ENCODE data around the gene HYDIN. TPM values are rescaled to one million over a fixed set of nuclear protein-coding genes. Genes with fewer than 3 reads are reported as not detected.
"Not testable (repeated sequence)": the region's sequence is repeated elsewhere in the genome, so short reads cannot be mapped to it uniquely, and the experiment has no call there.

Gene HYDIN
- total and polyA plus RNA-seq, 2 experiments from 2014 or later, result 3.1 to 7.7 TPM

DNA sequence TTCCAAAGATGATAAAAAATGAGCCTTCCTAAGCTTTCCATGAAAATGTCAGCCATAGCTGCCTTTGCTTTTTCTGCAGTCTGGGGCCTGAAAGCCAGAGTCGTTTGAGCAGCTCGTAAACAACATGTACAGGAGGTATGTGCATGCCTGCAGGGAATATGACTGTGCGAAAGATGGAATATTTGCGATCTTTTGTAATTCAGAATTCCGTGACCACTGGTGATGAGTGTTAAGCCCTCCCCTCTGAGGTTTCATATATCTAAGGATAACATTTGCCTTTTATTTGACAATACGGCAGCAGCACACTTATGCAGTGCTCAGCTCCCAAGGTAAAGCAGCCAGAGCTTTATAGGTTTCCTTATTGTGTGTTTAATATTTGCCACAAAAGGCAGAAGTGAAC is 192.5 kb downstream of the HYDIN start:
- DNase-seq (ENCODE audit: low spot score); H3K27ac Mint-ChIP-seq; H2AFZ ChIP-seq; H3K27me3 ChIP-seq (ENCODE audit: insufficient read depth); H3K9me3 Mint-ChIP-seq; H3K27me3 Mint-ChIP-seq (ENCODE audit: insufficient read depth, low read depth, poor library complexity); H3F3A ChIP-seq (replicated peaks; ENCODE audit: low read depth); H3K27ac ChIP-seq (ENCODE audit: low read depth); H3K4me3 ChIP-seq; H3K4me1 ChIP-seq (ENCODE audit: insufficient read depth); H3K4me3 Mint-ChIP-seq; H3K4me2 ChIP-seq; H3K36me3 ChIP-seq (ENCODE audit: insufficient read depth); H3K4me1 Mint-ChIP-seq; H3K36me3 Mint-ChIP-seq (ENCODE audit: low read depth); H3K9me2 ChIP-seq (ENCODE audit: insufficient read depth); H3K79me2 ChIP-seq (replicated peaks; ENCODE audit: insufficient read depth); ATAC-seq; H4K20me1 ChIP-seq (replicated peaks; ENCODE audit: insufficient read depth): not testable (repeated sequence)

DNA sequence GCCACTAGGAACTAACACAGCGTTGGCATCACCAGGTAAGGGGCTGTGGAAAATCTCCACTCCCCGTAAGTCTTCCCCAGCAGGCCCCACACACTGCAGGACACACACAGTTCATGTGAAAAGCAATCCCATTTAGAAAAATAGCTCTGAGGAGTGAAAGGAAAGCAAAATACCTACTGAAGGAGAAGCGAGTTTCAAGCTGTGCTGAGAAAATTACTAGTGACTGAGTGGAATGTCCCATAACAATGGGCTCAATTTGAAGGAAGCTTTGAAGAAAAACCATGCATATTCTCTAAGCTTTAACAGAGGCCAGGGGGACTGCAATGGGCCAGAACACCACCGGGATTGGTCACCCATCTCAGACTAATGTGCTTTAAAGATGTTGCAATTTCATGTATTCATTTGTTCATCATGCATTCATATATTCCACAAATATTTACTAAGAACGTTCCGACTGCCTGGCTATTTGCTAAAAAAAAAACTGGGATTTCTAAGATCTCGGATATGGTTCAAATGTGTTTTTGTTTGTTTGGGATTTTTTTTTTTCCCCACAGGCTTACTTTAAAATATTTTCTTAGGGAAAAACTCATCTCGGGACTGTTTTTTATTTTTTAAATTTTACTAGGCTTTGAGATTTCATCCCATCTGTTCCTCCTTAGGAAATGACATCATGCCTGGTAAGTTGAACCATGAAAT is 202.3 kb downstream of the HYDIN start:
- not testable (repeated sequence) for H3F3A ChIP-seq (replicated peaks; ENCODE audit: low read depth); H3K27me3 Mint-ChIP-seq (ENCODE audit: insufficient read depth, low read depth, poor library complexity); H3K36me3 ChIP-seq (ENCODE audit: insufficient read depth); H4K20me1 ChIP-seq (replicated peaks; ENCODE audit: insufficient read depth); H3K79me2 ChIP-seq (replicated peaks; ENCODE audit: insufficient read depth); H3K4me1 Mint-ChIP-seq; H3K36me3 Mint-ChIP-seq (ENCODE audit: low read depth); H3K4me3 ChIP-seq; H3K4me1 ChIP-seq (ENCODE audit: insufficient read depth); H3K9me2 ChIP-seq (ENCODE audit: insufficient read depth); H3K9me3 Mint-ChIP-seq; H3K27me3 ChIP-seq (ENCODE audit: insufficient read depth); H2AFZ ChIP-seq
- ATAC-seq (peak; percentile 95), DNase-seq (ENCODE audit: low spot score) (peak; percentile 84)
- peak; percentile 39 for TF ChIP-seq JUNB (IDR thresholded peaks at IDR 0.05; ENCODE audit: unreplicated experiment)
- peak; percentile 79 for TF ChIP-seq NANOG (IDR thresholded peaks at IDR 0.05; ENCODE audit: borderline replicate concordance)
- Histone ChIP-seq H3K27ac (ENCODE audit: low read depth) (peak overlapping the region; percentile 97), H3K4me2 (peak overlapping the region; percentile 2; the same call in 1 of the 2 replicates)
- H3K27ac Mint-ChIP-seq, result peak overlapping the region; percentile 96
- H3K4me3 Mint-ChIP-seq, result peak overlapping the region; percentile 56

DNA sequence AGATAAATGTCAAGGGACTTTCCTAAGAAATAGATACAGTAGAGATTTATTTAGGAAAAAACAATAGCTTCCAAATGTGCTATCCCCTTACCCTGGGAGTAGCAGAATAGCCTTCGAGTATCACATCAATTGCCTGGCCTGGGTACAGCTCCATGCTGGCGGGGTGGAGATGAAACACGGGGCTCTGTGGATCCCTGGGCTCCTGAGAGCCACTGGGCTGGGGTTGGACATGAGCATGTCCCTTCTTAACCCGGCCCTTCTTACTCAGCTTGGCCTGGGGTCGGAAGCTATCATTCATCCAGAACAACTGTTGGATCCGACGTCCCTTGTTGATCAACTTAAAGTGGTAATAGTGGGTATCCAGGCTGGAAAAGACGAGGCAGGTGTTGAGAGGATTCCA is 203.0 kb downstream of the HYDIN start:
- peak overlapping the region; percentile 88; the same call in 1 of the 2 replicates for H3K27ac ChIP-seq (ENCODE audit: low read depth)
- not testable (repeated sequence) for H3K27ac Mint-ChIP-seq; H3K27me3 Mint-ChIP-seq (ENCODE audit: insufficient read depth, low read depth, poor library complexity); H2AFZ ChIP-seq; H3K4me1 Mint-ChIP-seq; H3K36me3 ChIP-seq (ENCODE audit: insufficient read depth); H3K9me3 Mint-ChIP-seq; H3K9me2 ChIP-seq (ENCODE audit: insufficient read depth); DNase-seq (ENCODE audit: low spot score); H3K36me3 Mint-ChIP-seq (ENCODE audit: low read depth); H3K4me3 Mint-ChIP-seq; H3F3A ChIP-seq (replicated peaks; ENCODE audit: low read depth); H3K4me1 ChIP-seq (ENCODE audit: insufficient read depth); H3K79me2 ChIP-seq (replicated peaks; ENCODE audit: insufficient read depth); H4K20me1 ChIP-seq (replicated peaks; ENCODE audit: insufficient read depth); H3K27me3 ChIP-seq (ENCODE audit: insufficient read depth); H3K4me3 ChIP-seq
- peak; percentile 59 for ATAC-seq
- peak overlapping the region; percentile 64 for H3K4me2 ChIP-seq

DNA sequence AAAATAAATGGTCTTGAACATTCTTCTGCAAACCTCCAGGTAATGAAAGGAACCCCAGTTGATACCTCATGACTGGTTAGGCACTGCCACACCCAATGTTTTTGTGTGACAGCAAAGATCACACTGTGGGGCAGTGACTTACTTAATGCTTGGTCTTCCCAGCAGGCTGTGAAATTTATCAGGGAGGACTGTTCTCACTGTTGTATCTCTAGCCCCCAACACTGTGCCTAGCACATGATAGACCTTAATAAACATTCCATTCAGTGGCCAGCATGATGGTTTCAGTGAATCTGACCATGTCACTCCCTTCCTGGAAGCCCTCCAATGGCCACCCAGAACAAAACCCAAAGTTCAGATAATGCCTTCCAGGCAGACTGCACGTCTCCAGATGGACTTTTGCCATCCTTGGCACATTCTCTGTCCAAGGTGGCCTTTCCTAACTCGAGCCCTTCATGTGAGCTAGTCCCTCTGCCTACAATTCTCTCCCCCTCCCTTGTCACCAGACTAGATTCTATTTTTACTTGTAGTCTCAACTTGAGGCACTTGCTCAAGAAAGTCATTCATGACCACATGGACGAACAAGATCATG is 206.6 kb downstream of the HYDIN start:
- not testable (repeated sequence) for H3K4me3 ChIP-seq; H3K4me1 ChIP-seq (ENCODE audit: insufficient read depth); H3K36me3 Mint-ChIP-seq (ENCODE audit: low read depth); H3F3A ChIP-seq (replicated peaks; ENCODE audit: low read depth); H3K27ac ChIP-seq (ENCODE audit: low read depth); H3K4me2 ChIP-seq; H3K4me1 Mint-ChIP-seq; H3K9me3 Mint-ChIP-seq; ATAC-seq; H3K79me2 ChIP-seq (replicated peaks; ENCODE audit: insufficient read depth); H3K27ac Mint-ChIP-seq; H4K20me1 ChIP-seq (replicated peaks; ENCODE audit: insufficient read depth); H3K27me3 Mint-ChIP-seq (ENCODE audit: insufficient read depth, low read depth, poor library complexity); H2AFZ ChIP-seq; H3K4me3 Mint-ChIP-seq; H3K27me3 ChIP-seq (ENCODE audit: insufficient read depth); H3K36me3 ChIP-seq (ENCODE audit: insufficient read depth); DNase-seq (ENCODE audit: low spot score); H3K9me2 ChIP-seq (ENCODE audit: insufficient read depth)

DNA sequence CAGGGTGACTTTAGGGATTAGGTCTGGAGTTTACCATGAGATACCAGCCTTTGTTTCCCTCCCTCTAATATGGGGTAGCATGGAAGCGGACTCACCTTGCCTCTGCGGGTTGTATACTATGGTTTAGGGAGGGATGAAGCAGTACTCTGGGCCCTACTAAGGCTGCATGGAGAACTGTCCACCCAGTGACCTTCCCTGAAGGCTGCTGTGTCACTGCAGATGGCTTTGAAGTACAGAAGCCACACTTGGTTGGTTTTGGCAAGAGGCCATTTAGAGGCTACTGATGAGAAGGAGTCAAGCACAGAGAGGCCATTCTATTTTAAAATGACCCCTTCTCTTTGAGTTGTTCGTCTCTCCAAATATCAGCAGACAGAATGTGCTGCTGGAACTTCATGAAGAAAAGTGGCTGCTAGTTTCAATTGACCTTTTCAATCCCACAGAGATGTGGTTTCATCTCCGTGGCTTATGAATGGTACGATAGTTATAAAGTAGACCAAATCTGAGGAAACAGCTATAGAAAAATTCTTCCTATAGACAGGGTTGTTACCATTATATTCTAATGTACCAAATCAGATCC is 208.5 kb downstream of the HYDIN start:
- H3K4me1 ChIP-seq (ENCODE audit: insufficient read depth); H3K27ac Mint-ChIP-seq; H3K4me3 Mint-ChIP-seq: not testable (repeated sequence)

DNA sequence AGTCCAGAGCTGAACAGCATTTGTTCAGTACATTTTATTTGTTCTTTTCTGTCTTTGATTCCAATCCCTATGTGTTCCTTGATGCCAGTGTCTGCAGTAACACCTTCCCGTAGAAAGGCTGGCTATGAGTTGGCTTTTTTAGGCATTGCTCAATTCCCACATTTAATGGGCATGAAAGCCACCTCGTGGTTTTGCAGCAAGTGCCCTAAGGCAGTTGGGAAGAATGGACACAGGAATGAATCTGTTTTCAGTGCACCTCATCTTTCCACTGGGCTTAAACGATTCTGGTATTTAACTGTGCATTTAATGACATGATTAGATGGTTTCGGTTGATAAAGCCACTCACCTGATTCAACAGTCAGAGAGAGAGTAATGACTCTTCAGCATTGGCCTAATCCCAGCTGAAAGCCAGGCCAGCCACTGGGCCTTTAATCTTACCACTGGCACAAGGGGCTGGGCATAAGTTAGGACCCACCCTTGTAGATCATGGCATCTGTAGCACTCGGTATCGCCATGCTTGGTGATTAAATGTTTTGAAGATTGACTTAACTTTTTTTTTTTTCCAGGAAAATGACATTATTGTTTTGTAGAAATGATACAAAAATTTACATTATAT is 211.3 kb downstream of the HYDIN start:
- peak; percentile 40 for ATAC-seq
- H3F3A ChIP-seq (replicated peaks; ENCODE audit: low read depth); H3K4me3 Mint-ChIP-seq; H3K27ac ChIP-seq (ENCODE audit: low read depth); H3K36me3 Mint-ChIP-seq (ENCODE audit: low read depth); H3K4me3 ChIP-seq; H3K36me3 ChIP-seq (ENCODE audit: insufficient read depth); H3K9me3 Mint-ChIP-seq; H3K4me1 Mint-ChIP-seq; H2AFZ ChIP-seq; H3K27me3 Mint-ChIP-seq (ENCODE audit: insufficient read depth, low read depth, poor library complexity); DNase-seq (ENCODE audit: low spot score); H3K4me1 ChIP-seq (ENCODE audit: insufficient read depth); H3K79me2 ChIP-seq (replicated peaks; ENCODE audit: insufficient read depth); H3K4me2 ChIP-seq; H3K27ac Mint-ChIP-seq; H3K9me2 ChIP-seq (ENCODE audit: insufficient read depth); H3K27me3 ChIP-seq (ENCODE audit: insufficient read depth); H4K20me1 ChIP-seq (replicated peaks; ENCODE audit: insufficient read depth): not testable (repeated sequence)

More for the DNA sequence above, 208.5 kb downstream of the HYDIN start:
- H3K36me3 ChIP-seq (ENCODE audit: insufficient read depth); H3K79me2 ChIP-seq (replicated peaks; ENCODE audit: insufficient read depth); H3K4me3 ChIP-seq; H3K27me3 Mint-ChIP-seq (ENCODE audit: insufficient read depth, low read depth, poor library complexity); H3K4me1 Mint-ChIP-seq; H3K4me2 ChIP-seq; H3K27ac ChIP-seq (ENCODE audit: low read depth); ATAC-seq; H3F3A ChIP-seq (replicated peaks; ENCODE audit: low read depth); H4K20me1 ChIP-seq (replicated peaks; ENCODE audit: insufficient read depth); H3K27me3 ChIP-seq (ENCODE audit: insufficient read depth); DNase-seq (ENCODE audit: low spot score); H3K9me3 Mint-ChIP-seq; H2AFZ ChIP-seq; H3K9me2 ChIP-seq (ENCODE audit: insufficient read depth); H3K36me3 Mint-ChIP-seq (ENCODE audit: low read depth): not testable (repeated sequence)

Measured in GM23338 (cell line).